D341Med (cell line): ENCODE results near the gene ARGFX.
A peak's percentile ranks its signal among the peaks of the same experiment; 100 is the strongest.
"Not testable (repeated sequence)": the region's sequence is repeated elsewhere in the genome, so short reads cannot be mapped to it uniquely, and the experiment has no call there.

Source experiments
- DNase-seq: peaks from one replicate; pipeline ENCODE4 v3.0.0; 2012; ENCODE audit warnings: low spot score

Gene ARGFX

GRCh38 chr3:121567649-121568048 lies at the start of gene ARGFX:
Gene ARGFX (plus strand): TSS chr3:121567949. CDS start chr3:121570714, 2,765 bp downstream.
- no peak for DNase-seq

GRCh38 chr3:121517953-121518655 lies 49.6 kb upstream of the ARGFX start:
- DNase-seq: no peak

GRCh38 chr3:121520510-121520909 lies 47.2 kb upstream of the ARGFX start:
- DNase-seq: no peak

- DNase-seq: peak; percentile 44
Observed at GRCh38 chr3:121529308-121529707, 38.4 kb upstream of the ARGFX start.

GRCh38 chr3:121531269-121531668 lies 36.5 kb upstream of the ARGFX start:
- no peak for DNase-seq

GRCh38 chr3:121542924-121543323 lies 24.8 kb upstream of the ARGFX start:
- DNase-seq: no peak

- no peak for DNase-seq
Observed at GRCh38 chr3:121545049-121545573, 22.6 kb upstream of the ARGFX start.

GRCh38 chr3:121545574-121546455 lies 21.9 kb upstream of the ARGFX start, which contains the start of gene POLQ:
Gene POLQ (minus strand): TSS chr3:121545988. CDS start chr3:121545877, 111 bp downstream.
- peak; percentile 91 for DNase-seq

- DNase-seq: no peak
Observed at GRCh38 chr3:121552379-121552778, 15.4 kb upstream of the ARGFX start.

GRCh38 chr3:121552797-121553196 lies 15.0 kb upstream of the ARGFX start:
- DNase-seq: no peak

- DNase-seq: no peak
Observed at GRCh38 chr3:121557426-121557934, 10.3 kb upstream of the ARGFX start.

GRCh38 chr3:121562148-121562547 lies 5.6 kb upstream of the ARGFX start:
- DNase-seq: no peak

- no peak for DNase-seq
Observed at GRCh38 chr3:121566773-121567172, 976 bp upstream of the ARGFX start.

GRCh38 chr3:121574449-121574848 lies 6.7 kb downstream of the ARGFX start:
- no peak for DNase-seq

- DNase-seq: no peak
Observed at GRCh38 chr3:121581691-121582090, 13.9 kb downstream of the ARGFX start.

GRCh38 chr3:121584418-121584817 lies 16.7 kb downstream of the ARGFX start:
- no peak for DNase-seq

- DNase-seq: peak; percentile 45
Observed at GRCh38 chr3:121592856-121593702, 25.3 kb downstream of the ARGFX start, which contains the start of gene FBXO40. Gene FBXO40 (plus strand): TSS chr3:121593379. CDS start chr3:121620576, 27,197 bp downstream.

- not testable (repeated sequence) for DNase-seq
Observed at GRCh38 chr3:121593806-121594205, 26.1 kb downstream of the ARGFX start.

- no peak for DNase-seq
Observed at GRCh38 chr3:121594850-121595249, 27.1 kb downstream of the ARGFX start.

- no peak for DNase-seq
Observed at GRCh38 chr3:121595765-121596406, 28.1 kb downstream of the ARGFX start.

GRCh38 chr3:121598564-121598963 lies 30.8 kb downstream of the ARGFX start:
- no peak for DNase-seq
